Measurements from ENCODE around the gene ASF1B.

The ASF1B gene

GRCh38 chr19:14081797-14082674 is 54.4 kb downstream of the ASF1B start:
- DNase-seq = no peak

- peak; percentile 88 for DNase-seq
Measured at GRCh38 chr19:14080887-14081796, 55.2 kb downstream of the ASF1B start.

GRCh38 chr19:14078411-14078810 is 58.0 kb downstream of the ASF1B start:
- no peak for DNase-seq

- no peak for DNase-seq
Measured at GRCh38 chr19:14073925-14074838, 62.2 kb downstream of the ASF1B start.

GRCh38 chr19:14073261-14073924 is 63.0 kb downstream of the ASF1B start:
- no peak for DNase-seq

GRCh38 chr19:14072535-14073260 is 63.7 kb downstream of the ASF1B start, which contains the start of gene MISP3:
Gene MISP3 (plus strand): TSS chr19:14072786. CDS start chr19:14073310, 524 bp downstream.
- no peak for DNase-seq

- no peak for DNase-seq
Measured at GRCh38 chr19:14070268-14071050, 65.9 kb downstream of the ASF1B start.

All from SIG-M5 (cell line).